SJCRH30 (cell line): ENCODE results near the gene DCTN1. TPM values are rescaled to one million over a fixed set of nuclear protein-coding genes. Genes with fewer than 3 reads are reported as not detected.

Experiments used
- DNase-seq, 2 experiments: peaks; one replicate each; pipeline ENCODE4 v3.0.0-alpha.2; 2015 to 2020
- H3K27ac ChIP-seq: fragments of 250-450 bp; sonication (Bioruptor Pico); 2 replicates; pipeline ENCODE4 v1.5.1; 2020; ENCODE audit warnings: mild to moderate bottlenecking, moderate library complexity
- H3K27me3 ChIP-seq: fragments of 250-450 bp; sonication (Bioruptor Pico); 2 replicates; pipeline ENCODE4 v1.5.1; 2020; ENCODE audit warnings: mild to moderate bottlenecking, moderate library complexity
- H3K36me3 ChIP-seq: fragments of 250-450 bp; sonication (Bioruptor Pico); 2 replicates; pipeline ENCODE4 v1.5.1; 2020; ENCODE audit warnings: mild to moderate bottlenecking, moderate library complexity
- H3K4me1 ChIP-seq: fragments of 250-450 bp; sonication (Bioruptor Pico); 2 replicates; pipeline ENCODE4 v1.5.1; 2020; ENCODE audit warnings: mild to moderate bottlenecking, moderate library complexity
- H3K4me3 ChIP-seq: fragments of 250-450 bp; sonication (Bioruptor Pico); 2 replicates; pipeline ENCODE4 v1.5.1; 2020; ENCODE audit warnings: mild to moderate bottlenecking, moderate library complexity
- H3K9me3 ChIP-seq: fragments of 250-450 bp; sonication (Bioruptor Pico); replicated peaks from 2 replicates; pipeline ENCODE4 v1.5.1; 2020; ENCODE audit warnings: mild to moderate bottlenecking, moderate library complexity
- total RNA-seq: library from RNA; depleted of rRNA; stranded (reverse); fragments of >200 nt; shearing (Covaris generic); gene quantifications from 2 replicates; pipeline ENCODE4 v1.2.3, GENCODE V29; 2014

Gene DCTN1
- total RNA-seq, 1 experiment from 2014 or later = 113 TPM

GRCh38 chr2:74391580-74392448 lies 11.7 kb upstream of the DCTN1 start:
- peaks cover 9% of the 10 kb centered on the region; the same call in 1 of the 2 replicates for H3K4me1 ChIP-seq
- no peaks in the 10 kb centered on the region for H3K9me3 ChIP-seq
- DNase-seq = peak; percentile 91 to 96
- peak overlapping the region; percentile 98 for H3K27ac ChIP-seq
- H3K4me3 ChIP-seq = peak overlapping the region; percentile 72
- no peaks in the 10 kb centered on the region for H3K27me3 ChIP-seq
- H3K36me3 ChIP-seq = no peaks in the 10 kb centered on the region

GRCh38 chr2:74391209-74391579 lies 11.1 kb upstream of the DCTN1 start:
- DNase-seq = no peak
- no peaks in the 10 kb centered on the region for H3K36me3 ChIP-seq
- H3K4me1 ChIP-seq = peaks cover 9% of the 10 kb centered on the region; the same call in 1 of the 2 replicates

GRCh38 chr2:74390606-74391005 lies 10.5 kb upstream of the DCTN1 start:
- H3K27me3 ChIP-seq = no peaks in the 10 kb centered on the region
- peak overlapping the region; percentile 72 for H3K4me3 ChIP-seq
- H3K27ac ChIP-seq = no peak overlapping the region
- DNase-seq = no peak
- peaks cover 9% of the 10 kb centered on the region; the same call in 1 of the 2 replicates for H3K4me1 ChIP-seq
- no peaks in the 10 kb centered on the region for H3K9me3 ChIP-seq
- no peaks in the 10 kb centered on the region for H3K36me3 ChIP-seq

More at GRCh38 chr2:74391209-74391579, 11.1 kb upstream of the DCTN1 start:
- Histone ChIP-seq H3K27me3 (no peaks in the 10 kb centered on the region), H3K27ac (peak overlapping the region; percentile 98), H3K9me3 (no peaks in the 10 kb centered on the region), H3K4me3 (peak overlapping the region; percentile 72)

- Histone ChIP-seq H3K36me3 (0 out of 2 replicates have a peak, but pooled peaks cover 3% of the 10 kb centered on the region), H3K4me3 (no peak overlapping the region), H3K27ac (no peak overlapping the region), H3K4me1 (peaks cover 9% of the 10 kb centered on the region; the same call in 1 of the 2 replicates), H3K9me3 (no peaks in the 10 kb centered on the region), H3K27me3 (no peaks in the 10 kb centered on the region)
- DNase-seq = no peak
Measured at GRCh38 chr2:74387346-74387745, 7.2 kb upstream of the DCTN1 start.

GRCh38 chr2:74385396-74385795 lies 5.3 kb upstream of the DCTN1 start:
- DNase-seq = no peak
- H3K27me3 ChIP-seq = no peaks in the 10 kb centered on the region
- no peaks in the 10 kb centered on the region for H3K9me3 ChIP-seq
- H3K36me3 ChIP-seq = 0 out of 2 replicates have a peak, but pooled peaks cover 5% of the 10 kb centered on the region
- H3K4me3 ChIP-seq = no peak overlapping the region
- H3K27ac ChIP-seq = no peak overlapping the region
- H3K4me1 ChIP-seq = peaks cover 5% of the 10 kb centered on the region; the same call in 1 of the 2 replicates

GRCh38 chr2:74384051-74384450 lies 3.9 kb upstream of the DCTN1 start:
- Histone ChIP-seq H3K4me3 (no peak overlapping the region), H3K36me3 (0 out of 2 replicates have a peak, but pooled peaks cover 5% of the 10 kb centered on the region), H3K27ac (no peak overlapping the region), H3K27me3 (no peaks in the 10 kb centered on the region), H3K4me1 (no peaks in the 10 kb centered on the region; the same call in 1 of the 2 replicates), H3K9me3 (no peaks in the 10 kb centered on the region)
- DNase-seq = no peak

GRCh38 chr2:74383254-74383653 lies 3.1 kb upstream of the DCTN1 start:
- H3K9me3 ChIP-seq = no peaks in the 10 kb centered on the region
- no peak overlapping the region for H3K27ac ChIP-seq
- DNase-seq = no peak
- no peaks in the 10 kb centered on the region for H3K27me3 ChIP-seq
- 0 out of 2 replicates have a peak, but pooled peaks cover 5% of the 10 kb centered on the region for H3K36me3 ChIP-seq
- no peaks in the 10 kb centered on the region; the same call in 1 of the 2 replicates for H3K4me1 ChIP-seq
- H3K4me3 ChIP-seq = no peak overlapping the region

- H3K36me3 ChIP-seq = peaks cover 11% of the 10 kb centered on the region; the same call in 1 of the 2 replicates
- H3K9me3 ChIP-seq = no peaks in the 10 kb centered on the region
- no peaks in the 10 kb centered on the region; the same call in 1 of the 2 replicates for H3K4me1 ChIP-seq
- no peak for DNase-seq
- no peak overlapping the region for H3K4me3 ChIP-seq
- H3K27me3 ChIP-seq = no peaks in the 10 kb centered on the region
- H3K27ac ChIP-seq = no peak overlapping the region
Measured at GRCh38 chr2:74381751-74382150, 1.6 kb upstream of the DCTN1 start.

- DNase-seq = no peak
- Histone ChIP-seq H3K4me3 (no peak overlapping the region), H3K4me1 (no peaks in the 10 kb centered on the region; the same call in 1 of the 2 replicates), H3K27ac (no peak overlapping the region), H3K9me3 (no peaks in the 10 kb centered on the region), H3K36me3 (peaks cover 12% of the 10 kb centered on the region; the same call in 1 of the 2 replicates), H3K27me3 (no peaks in the 10 kb centered on the region)
Measured at GRCh38 chr2:74378007-74378406, 2.1 kb downstream of the DCTN1 start.

- no peak for DNase-seq
- no peaks in the 10 kb centered on the region for H3K27me3 ChIP-seq
- H3K27ac ChIP-seq = no peak overlapping the region
- no peaks in the 10 kb centered on the region for H3K9me3 ChIP-seq
- H3K4me3 ChIP-seq = no peak overlapping the region
- peaks cover 9% of the 10 kb centered on the region for H3K36me3 ChIP-seq
- H3K4me1 ChIP-seq = no peaks in the 10 kb centered on the region; the same call in 1 of the 2 replicates
Measured at GRCh38 chr2:74375838-74376237, 4.3 kb downstream of the DCTN1 start.

GRCh38 chr2:74374509-74375205 lies 5.5 kb downstream of the DCTN1 start:
- no peaks in the 10 kb centered on the region for H3K27me3 ChIP-seq
- H3K9me3 ChIP-seq = no peaks in the 10 kb centered on the region
- no peaks in the 10 kb centered on the region for H3K4me1 ChIP-seq
- DNase-seq = no peak
- no peak overlapping the region for H3K4me3 ChIP-seq
- no peak overlapping the region for H3K27ac ChIP-seq
- H3K36me3 ChIP-seq = peaks cover 17% of the 10 kb centered on the region

GRCh38 chr2:74373985-74374384 lies 6.1 kb downstream of the DCTN1 start:
- Histone ChIP-seq H3K9me3 (no peaks in the 10 kb centered on the region), H3K27me3 (no peaks in the 10 kb centered on the region), H3K4me1 (no peaks in the 10 kb centered on the region), H3K36me3 (peaks cover 22% of the 10 kb centered on the region), H3K27ac (no peak overlapping the region), H3K4me3 (no peak overlapping the region)
- no peak for DNase-seq

GRCh38 chr2:74373221-74373676 lies 6.9 kb downstream of the DCTN1 start:
- peak in 1 of 2 experiments; percentile 22 for DNase-seq

GRCh38 chr2:74372674-74373073 lies 7.4 kb downstream of the DCTN1 start:
- Histone ChIP-seq H3K27me3 (no peaks in the 10 kb centered on the region), H3K27ac (no peak overlapping the region), H3K4me3 (no peak overlapping the region), H3K36me3 (peaks cover 34% of the 10 kb centered on the region), H3K4me1 (no peaks in the 10 kb centered on the region), H3K9me3 (no peaks in the 10 kb centered on the region)
- no peak for DNase-seq

More at GRCh38 chr2:74373221-74373676, 6.9 kb downstream of the DCTN1 start:
- no peaks in the 10 kb centered on the region for H3K9me3 ChIP-seq
- no peak overlapping the region for H3K4me3 ChIP-seq
- peaks cover 30% of the 10 kb centered on the region for H3K36me3 ChIP-seq
- H3K4me1 ChIP-seq = no peaks in the 10 kb centered on the region
- no peaks in the 10 kb centered on the region for H3K27me3 ChIP-seq
- no peak overlapping the region for H3K27ac ChIP-seq

GRCh38 chr2:74371421-74371820 lies 8.7 kb downstream of the DCTN1 start:
- DNase-seq = no peak
- Histone ChIP-seq H3K36me3 (peaks cover 38% of the 10 kb centered on the region), H3K27me3 (no peaks in the 10 kb centered on the region), H3K27ac (no peak overlapping the region), H3K4me1 (no peaks in the 10 kb centered on the region), H3K9me3 (no peaks in the 10 kb centered on the region), H3K4me3 (no peak overlapping the region)
